ENCODE results near the gene YWHAQ. TPM values are rescaled to one million over a fixed set of nuclear protein-coding genes. Genes with fewer than 3 reads are reported as not detected.

YWHAQ gene
- total and polyA plus RNA-seq, 9 of the 15 experiments (the other 6 are each of a cell fraction or from before 2014, with no cell fraction given), result 63.1 to 359 (median 203) TPM

DNA sequence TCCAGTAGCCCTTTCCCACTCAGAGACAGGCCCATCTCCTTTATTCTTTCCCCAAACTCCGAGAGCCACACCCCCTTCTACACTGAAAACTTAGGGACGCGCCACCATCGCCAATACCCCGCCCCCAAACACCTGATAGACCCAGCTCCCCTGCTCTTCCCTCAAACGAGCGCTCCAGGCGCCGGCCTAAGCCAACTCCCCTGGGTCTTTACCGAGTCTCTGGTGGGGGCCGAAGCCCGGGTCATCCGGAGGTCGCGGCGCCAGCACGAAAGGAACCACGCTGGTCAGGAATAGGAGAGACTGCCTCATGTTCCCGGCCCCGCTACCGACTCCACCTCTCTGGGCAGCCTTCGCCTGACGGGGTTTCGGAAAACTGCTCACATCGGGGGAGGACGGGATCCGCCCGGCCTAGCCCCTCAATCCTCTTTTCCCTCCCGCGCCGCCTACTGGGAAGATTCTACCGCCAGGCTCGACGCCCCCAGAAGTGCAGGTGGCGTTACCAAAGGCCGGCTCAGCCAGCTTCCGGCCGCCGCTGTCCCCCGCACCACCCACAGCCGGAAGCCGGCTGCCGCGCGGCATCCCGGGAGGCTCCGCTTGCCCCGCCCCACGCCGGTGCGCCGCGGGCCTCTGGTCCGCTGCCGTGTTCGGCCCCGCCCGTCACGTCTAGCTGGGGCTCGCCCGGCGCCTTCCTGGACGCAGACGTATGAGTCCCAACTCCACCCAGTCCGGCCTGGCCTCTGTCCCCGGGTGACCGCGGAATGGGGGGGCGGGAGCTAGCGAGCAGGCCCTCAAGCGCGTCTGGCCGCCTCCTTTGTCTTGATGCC is 75.3 kb downstream of the YWHAQ start, which contains the start of gene ADAM17 (continued):
- TF ChIP-seq ZNF699 (CRISPR knock-in tag; IDR thresholded peaks at IDR 0.05; ENCODE audit: insufficient replicate concordance) (no peak), FUS (optimal IDR thresholded peaks at IDR 0.05; ENCODE audit: low read depth, low read length) (peak; percentile 73), BRD4 (IDR thresholded peaks at IDR 0.05) (0 out of 2 replicates have a peak, but pooled peaks have one; percentile 58), ZEB2 (IDR thresholded peaks at IDR 0.05) (0 out of 2 replicates have a peak, but pooled peaks have one; percentile 5), SP2 (IDR thresholded peaks at IDR 0.05; ENCODE audit: extremely low read depth, low read depth, low read length, poor library complexity, severe bottlenecking) (no peak), NFRKB (IDR thresholded peaks at IDR 0.05; ENCODE audit: low read depth) (peak; percentile 74; the same call in 1 of the 2 replicates), NR2F6 (CRISPR knock-in tag; IDR thresholded peaks at IDR 0.05) (no peak; the same call in 1 of the 2 replicates), PHF8 (IDR thresholded peaks at IDR 0.05; ENCODE audit: borderline replicate concordance, low read length) (peak; percentile 93; the same call in 1 of the 2 replicates), ZC3H8 (IDR thresholded peaks at IDR 0.05) (0 out of 2 replicates have a peak, but pooled peaks have one; percentile 44), POLR2A (conservative IDR thresholded peaks at IDR 0.05) (peak; percentile 93), SMAD4 (CRISPR knock-in tag; conservative IDR thresholded peaks at IDR 0.05) (peak; percentile 97), PCBP1 (IDR thresholded peaks at IDR 0.05; ENCODE audit: low read depth, low read length, poor library complexity, severe bottlenecking) (no peak), RNF2 (IDR thresholded peaks at IDR 0.05) (peak; percentile 22; the same call in 1 of the 2 replicates), NFE2 (IDR thresholded peaks at IDR 0.05; ENCODE audit: low read depth) (0 out of 2 replicates have a peak, but pooled peaks have one; percentile 3), CREB1 (IDR thresholded peaks at IDR 0.05) (peak; percentile 82), CREB1 (CRISPR knock-in tag; IDR thresholded peaks at IDR 0.05) (peak; percentile 69), HNRNPL (IDR thresholded peaks at IDR 0.05; ENCODE audit: low read depth, low read length) (0 out of 2 replicates have a peak, but pooled peaks have one; percentile 44), NR2C2 (CRISPR knock-in tag; IDR thresholded peaks at IDR 0.05) (peak; percentile 29; the same call in 1 of the 2 replicates), NR2C2 (tag; IDR thresholded peaks at IDR 0.05) (peak; percentile 37; the same call in 1 of the 2 replicates), BACH1 (tag; IDR thresholded peaks at IDR 0.05) (no peak), ZNF384 (IDR thresholded peaks at IDR 0.05; ENCODE audit: low read depth, low read length) (no peak), NBN (IDR thresholded peaks at IDR 0.05; ENCODE audit: low read depth) (0 out of 2 replicates have a peak, but pooled peaks have one; percentile 23)
- TF ChIP-seq, protein P1, sequence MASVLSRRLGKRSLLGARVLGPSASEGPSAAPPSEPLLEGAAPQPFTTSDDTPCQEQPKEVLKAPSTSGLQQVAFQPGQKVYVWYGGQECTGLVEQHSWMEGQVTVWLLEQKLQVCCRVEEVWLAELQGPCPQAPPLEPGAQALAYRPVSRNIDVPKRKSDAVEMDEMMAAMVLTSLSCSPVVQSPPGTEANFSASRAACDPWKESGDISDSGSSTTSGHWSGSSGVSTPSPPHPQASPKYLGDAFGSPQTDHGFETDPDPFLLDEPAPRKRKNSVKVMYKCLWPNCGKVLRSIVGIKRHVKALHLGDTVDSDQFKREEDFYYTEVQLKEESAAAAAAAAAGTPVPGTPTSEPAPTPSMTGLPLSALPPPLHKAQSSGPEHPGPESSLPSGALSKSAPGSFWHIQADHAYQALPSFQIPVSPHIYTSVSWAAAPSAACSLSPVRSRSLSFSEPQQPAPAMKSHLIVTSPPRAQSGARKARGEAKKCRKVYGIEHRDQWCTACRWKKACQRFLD (CRISPR knock-in tag; IDR thresholded peaks at IDR 0.05), result peak; percentile 90
- TF ChIP-seq, protein P2, sequence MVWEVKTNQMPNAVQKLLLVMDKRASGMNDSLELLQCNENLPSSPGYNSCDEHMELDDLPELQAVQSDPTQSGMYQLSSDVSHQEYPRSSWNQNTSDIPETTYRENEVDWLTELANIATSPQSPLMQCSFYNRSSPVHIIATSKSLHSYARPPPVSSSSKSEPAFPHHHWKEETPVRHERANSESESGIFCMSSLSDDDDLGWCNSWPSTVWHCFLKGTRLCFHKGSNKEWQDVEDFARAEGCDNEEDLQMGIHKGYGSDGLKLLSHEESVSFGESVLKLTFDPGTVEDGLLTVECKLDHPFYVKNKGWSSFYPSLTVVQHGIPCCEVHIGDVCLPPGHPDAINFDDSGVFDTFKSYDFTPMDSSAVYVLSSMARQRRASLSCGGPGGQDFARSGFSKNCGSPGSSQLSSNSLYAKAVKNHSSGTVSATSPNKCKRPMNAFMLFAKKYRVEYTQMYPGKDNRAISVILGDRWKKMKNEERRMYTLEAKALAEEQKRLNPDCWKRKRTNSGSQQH (CRISPR knock-in tag; IDR thresholded peaks at IDR 0.05), result no peak
- TF ChIP-seq, protein P3, sequence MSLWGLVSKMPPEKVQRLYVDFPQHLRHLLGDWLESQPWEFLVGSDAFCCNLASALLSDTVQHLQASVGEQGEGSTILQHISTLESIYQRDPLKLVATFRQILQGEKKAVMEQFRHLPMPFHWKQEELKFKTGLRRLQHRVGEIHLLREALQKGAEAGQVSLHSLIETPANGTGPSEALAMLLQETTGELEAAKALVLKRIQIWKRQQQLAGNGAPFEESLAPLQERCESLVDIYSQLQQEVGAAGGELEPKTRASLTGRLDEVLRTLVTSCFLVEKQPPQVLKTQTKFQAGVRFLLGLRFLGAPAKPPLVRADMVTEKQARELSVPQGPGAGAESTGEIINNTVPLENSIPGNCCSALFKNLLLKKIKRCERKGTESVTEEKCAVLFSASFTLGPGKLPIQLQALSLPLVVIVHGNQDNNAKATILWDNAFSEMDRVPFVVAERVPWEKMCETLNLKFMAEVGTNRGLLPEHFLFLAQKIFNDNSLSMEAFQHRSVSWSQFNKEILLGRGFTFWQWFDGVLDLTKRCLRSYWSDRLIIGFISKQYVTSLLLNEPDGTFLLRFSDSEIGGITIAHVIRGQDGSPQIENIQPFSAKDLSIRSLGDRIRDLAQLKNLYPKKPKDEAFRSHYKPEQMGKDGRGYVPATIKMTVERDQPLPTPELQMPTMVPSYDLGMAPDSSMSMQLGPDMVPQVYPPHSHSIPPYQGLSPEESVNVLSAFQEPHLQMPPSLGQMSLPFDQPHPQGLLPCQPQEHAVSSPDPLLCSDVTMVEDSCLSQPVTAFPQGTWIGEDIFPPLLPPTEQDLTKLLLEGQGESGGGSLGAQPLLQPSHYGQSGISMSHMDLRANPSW (CRISPR knock-in tag; IDR thresholded peaks at IDR 0.05), result no peak

All from K562 (cell line).